Esophagus muscularis mucosa (tissue), 4 donors: ENCODE measurements around the gene TNPO3.

ENCODE experiments used
- CTCF ChIP-seq, 3 experiments: fragments of 200-600 bp in 2 of 3; fragments of 450-650 bp in 1 of 3; sonication (generic) in 2 of 3; IDR thresholded peaks; one replicate each; pipeline ENCODE4 v1.5.1; 2017 to 2019; ENCODE audit warnings: antibody characterized with exemption in 3 of 3, mild to moderate bottlenecking in 2 of 3, moderate library complexity in 1 of 3
- EP300 ChIP-seq: sonication (generic); formaldehyde crosslinking; IDR thresholded peaks from one replicate; pipeline ENCODE4 v1.6.1; 2017; ENCODE audit warnings: antibody characterized with exemption
- POLR2A ChIP-seq: fragments of 450-650 bp; IDR thresholded peaks from one replicate; pipeline ENCODE4 v1.6.1; 2017; ENCODE audit warnings: antibody characterized with exemption, moderate library complexity, mild to moderate bottlenecking, low read depth

DNA sequence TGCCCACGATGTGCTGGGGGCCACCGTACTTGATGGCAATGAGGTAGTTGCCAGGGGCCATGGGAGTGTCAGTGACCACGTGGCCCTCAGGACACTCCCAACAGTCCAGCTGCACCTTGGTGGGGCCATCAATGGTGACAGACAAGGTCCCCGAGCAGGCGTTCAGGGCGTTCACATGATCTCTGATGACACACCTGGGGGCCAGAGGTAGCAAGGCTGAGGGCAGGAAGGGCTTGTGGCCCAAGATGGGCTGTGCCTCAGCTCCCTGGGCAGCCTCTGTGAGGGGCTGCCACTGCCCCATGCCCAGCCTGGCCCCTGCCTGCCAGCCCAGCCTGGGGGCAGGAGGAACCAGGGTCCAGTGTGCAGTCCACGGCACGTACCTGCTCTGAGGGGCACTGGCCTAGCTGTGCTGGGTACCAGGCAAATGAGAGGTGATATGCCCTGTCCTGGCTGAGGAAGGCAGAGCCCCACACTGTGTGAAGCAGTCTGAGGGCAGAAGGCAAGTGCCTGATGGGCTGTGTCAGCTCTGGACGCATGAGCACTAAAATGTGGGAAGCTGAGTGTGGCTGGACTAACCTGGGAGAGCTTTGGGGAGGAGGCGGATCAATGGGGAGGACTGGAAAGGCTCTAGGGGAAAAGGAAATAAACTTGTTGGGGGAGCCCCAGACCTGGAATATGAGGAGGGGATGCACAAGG lies 140.9 kb downstream of the TNPO3 start:
- TF ChIP-seq CTCF (IDR thresholded peaks at IDR 0.05) (no peak), POLR2A (no peak), EP300 (no peak)
